Keratinocyte (primary cell): Measurements from ENCODE around the gene MSANTD3. TPM values are rescaled to one million over a fixed set of nuclear protein-coding genes. Genes with fewer than 3 reads are reported as not detected.

Source experiments
- DNase-seq: peaks from one replicate; pipeline ENCODE4 v3.0.0-alpha.2; 2011; ENCODE audit warnings: low read depth, missing footprints, low spot score
- FAIRE-seq: peaks from 2 replicates; lab custom pipeline; 2011; peaks lifted over from hg19 to GRCh38; lab: Jason Lieb, UNC
- H2AFZ ChIP-seq: 2 replicates; pipeline ENCODE4 v1.6.0; 2012; ENCODE audit warnings: low read length, control low read depth, inconsistent platforms; ENCODE audit not compliant: control insufficient read depth
- H3K27ac ChIP-seq: 2 replicates; pipeline ENCODE4 v1.5.1; 2011; ENCODE audit warnings: low read length; ENCODE audit not compliant: control insufficient read depth, insufficient read depth
- H3K27me3 ChIP-seq: 3 replicates; pipeline ENCODE4 v1.6.0; 2011; ENCODE audit warnings: low read length; ENCODE audit not compliant: control insufficient read depth, insufficient read depth; ENCODE audit errors: extremely low read depth
- H3K36me3 ChIP-seq, 2 experiments: 2 replicates in 1 of 2; 3 replicates in 1 of 2; pipeline ENCODE4 v1.5.1; 2011; ENCODE audit warnings: low read length in 2 of 2, mild to moderate bottlenecking in 1 of 2; ENCODE audit not compliant: control insufficient read depth in 2 of 2, insufficient read depth in 2 of 2; ENCODE audit errors: extremely low read depth in 1 of 2
- H3K4me1 ChIP-seq: 3 replicates; pipeline ENCODE4 v1.5.1; 2011; ENCODE audit warnings: low read length; ENCODE audit not compliant: control insufficient read depth, insufficient read depth; ENCODE audit errors: extremely low read depth
- H3K4me2 ChIP-seq: 3 replicates; pipeline ENCODE4 v1.6.0; 2011; ENCODE audit warnings: low read depth, low read length; ENCODE audit not compliant: control insufficient read depth, insufficient read depth; ENCODE audit errors: extremely low read depth
- H3K4me3 ChIP-seq, 3 experiments: fragments of 200-600 bp in 1 of 3; sonication (generic) in 1 of 3; 2 replicates in 2 of 3; 3 replicates in 1 of 3; pipeline ENCODE4 v1.5.1; 2011 to 2016; ENCODE audit warnings: low read length in 3 of 3, mild to moderate bottlenecking in 3 of 3, control low read depth in 2 of 3, inconsistent platforms in 1 of 3, low read depth in 1 of 3, mixed read lengths in 1 of 3, mixed run types in 1 of 3, moderate library complexity in 1 of 3; ENCODE audit not compliant: control insufficient read depth in 2 of 3, insufficient read depth in 2 of 3; ENCODE audit errors: extremely low read depth in 1 of 3
- H3K79me2 ChIP-seq: 2 replicates; pipeline ENCODE4 v1.6.0; 2012; ENCODE audit warnings: low read length; ENCODE audit not compliant: control insufficient read depth, insufficient read depth
- H3K9ac ChIP-seq: 3 replicates; pipeline ENCODE4 v1.6.0; 2011; ENCODE audit warnings: low read length; ENCODE audit not compliant: control insufficient read depth, insufficient read depth; ENCODE audit errors: extremely low read depth
- H3K9me1 ChIP-seq: 3 replicates; pipeline ENCODE4 v1.6.0; 2011; ENCODE audit warnings: low read length; ENCODE audit not compliant: control insufficient read depth, insufficient read depth; ENCODE audit errors: extremely low read depth
- H3K9me3 ChIP-seq: 2 replicates; pipeline ENCODE4 v1.5.1; 2012; ENCODE audit warnings: low read depth, low read length; ENCODE audit not compliant: control insufficient read depth
- H4K20me1 ChIP-seq: 3 replicates; pipeline ENCODE4 v1.6.0; 2011; ENCODE audit warnings: low read length; ENCODE audit not compliant: control insufficient read depth, insufficient read depth; ENCODE audit errors: extremely low read depth
- CTCF ChIP-seq, 3 experiments: IDR thresholded peaks in 1 of 3; conservative IDR thresholded peaks in 1 of 3; optimal IDR thresholded peaks in 1 of 3; 2 replicates in 2 of 3; 3 replicates in 1 of 3; pipeline versions ENCODE3 to v1.5.1; 2011; ENCODE audit warnings: low read length in 3 of 3, mild to moderate bottlenecking in 3 of 3, moderate library complexity in 2 of 3, control low read depth in 1 of 3, inconsistent platforms in 1 of 3; ENCODE audit not compliant: insufficient read depth in 2 of 3; ENCODE audit errors: extremely low read depth in 1 of 3
- EZH2 ChIP-seq: IDR thresholded peaks from one replicate; pipeline ENCODE4 v1.6.1; 2012; ENCODE audit warnings: inconsistent platforms, mild to moderate bottlenecking, low read length, moderate library complexity
- dilution Hi-C: fragments of 300-500 bp; cut with MboI; formaldehyde crosslinking; loops from one replicate; pipeline ENCODE4 v1.7.0; 2020; ENCODE audit warnings: low sequenced_read_pairs; ENCODE audit not compliant: extremely low pct_ligation_motif_present
- polyA plus RNA-seq, 5 experiments: library from polyadenylated mRNA; depleted of rRNA in 3 of 5; stranded (reverse) in 3 of 5; stranded (forward) in 1 of 5; unstranded in 1 of 5; fragments of >200 nt; gene quantifications; 1 replicate in 1 of 5; 2 replicates in 3 of 5; 3 replicates in 1 of 5; pipeline versions ENCODE4 v1.2.1 to v1.2.3, GENCODE V29; 2011 to 2012; ENCODE audit warnings: missing spikeins in 2 of 5, low read depth in 1 of 5, low replicate concordance in 1 of 5

MSANTD3 gene
- polyA plus RNA-seq, 1 donor (not counting 4 experiments of a cell fraction or from before 2014, with no cell fraction given): 50.7 TPM

- Histone ChIP-seq H3K27me3 (no peaks in the 10 kb centered on the region), H3K9me3 (no peaks in the 10 kb centered on the region), H2AFZ (no peak overlapping the region), H3K4me3 (no peak overlapping the region), H3K36me3 (no peaks in the 10 kb centered on the region), H3K9ac (no peak overlapping the region), H3K9me1 (no peaks in the 10 kb centered on the region), H4K20me1 (peaks cover 3% of the 10 kb centered on the region), H3K79me2 (no peaks in the 10 kb centered on the region), H3K4me1 (no peaks in the 10 kb centered on the region), H3K4me2 (no peak overlapping the region), H3K27ac (no peak overlapping the region)
- dilution Hi-C loops: no loop called here
- TF ChIP-seq EZH2: no peak
- no peak for TF ChIP-seq CTCF (optimal IDR thresholded peaks at IDR 0.05 in 1 of 3, IDR thresholded peaks at IDR 0.05 in 1 of 3, conservative IDR thresholded peaks at IDR 0.05 in 1 of 3; ENCODE audit: extremely low read depth in 1 of 3, insufficient read depth in 2 of 3, low read length in 3 of 3)
- DNase-seq: no peak
- no peak for FAIRE-seq
Measured at GRCh38 chr9:100465274-100465673, 38.3 kb downstream of the MSANTD3 start.

GRCh38 chr9:100465761-100466160 lies 38.8 kb downstream of the MSANTD3 start:
- peaks cover 3% of the 10 kb centered on the region for H4K20me1 ChIP-seq
- no peak for TF ChIP-seq EZH2
- TF ChIP-seq CTCF (optimal IDR thresholded peaks at IDR 0.05 in 1 of 3, IDR thresholded peaks at IDR 0.05 in 1 of 3, conservative IDR thresholded peaks at IDR 0.05 in 1 of 3; ENCODE audit: extremely low read depth in 1 of 3, insufficient read depth in 2 of 3, low read length in 3 of 3): no peak
- no peak overlapping the region for H3K27ac ChIP-seq
- FAIRE-seq (no peak), DNase-seq (no peak)
- H3K9ac ChIP-seq: no peak overlapping the region
- H3K4me1 ChIP-seq: no peaks in the 10 kb centered on the region
- H3K9me1 ChIP-seq: no peaks in the 10 kb centered on the region
- no peak overlapping the region for H2AFZ ChIP-seq
- no peak overlapping the region for H3K4me3 ChIP-seq
- H3K36me3 ChIP-seq: no peaks in the 10 kb centered on the region
- no peaks in the 10 kb centered on the region for H3K79me2 ChIP-seq
- H3K9me3 ChIP-seq: no peaks in the 10 kb centered on the region
- no peak overlapping the region for H3K4me2 ChIP-seq
- dilution Hi-C loops: no loop called here
- H3K27me3 ChIP-seq: no peaks in the 10 kb centered on the region
